ENCODE measurements around the gene TMEM87A.
"Not testable (repeated sequence)": the region's sequence is repeated elsewhere in the genome, so short reads cannot be mapped to it uniquely, and the experiment has no call there.

Gene TMEM87A, protein sequence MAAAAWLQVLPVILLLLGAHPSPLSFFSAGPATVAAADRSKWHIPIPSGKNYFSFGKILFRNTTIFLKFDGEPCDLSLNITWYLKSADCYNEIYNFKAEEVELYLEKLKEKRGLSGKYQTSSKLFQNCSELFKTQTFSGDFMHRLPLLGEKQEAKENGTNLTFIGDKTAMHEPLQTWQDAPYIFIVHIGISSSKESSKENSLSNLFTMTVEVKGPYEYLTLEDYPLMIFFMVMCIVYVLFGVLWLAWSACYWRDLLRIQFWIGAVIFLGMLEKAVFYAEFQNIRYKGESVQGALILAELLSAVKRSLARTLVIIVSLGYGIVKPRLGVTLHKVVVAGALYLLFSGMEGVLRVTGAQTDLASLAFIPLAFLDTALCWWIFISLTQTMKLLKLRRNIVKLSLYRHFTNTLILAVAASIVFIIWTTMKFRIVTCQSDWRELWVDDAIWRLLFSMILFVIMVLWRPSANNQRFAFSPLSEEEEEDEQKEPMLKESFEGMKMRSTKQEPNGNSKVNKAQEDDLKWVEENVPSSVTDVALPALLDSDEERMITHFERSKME

DNA sequence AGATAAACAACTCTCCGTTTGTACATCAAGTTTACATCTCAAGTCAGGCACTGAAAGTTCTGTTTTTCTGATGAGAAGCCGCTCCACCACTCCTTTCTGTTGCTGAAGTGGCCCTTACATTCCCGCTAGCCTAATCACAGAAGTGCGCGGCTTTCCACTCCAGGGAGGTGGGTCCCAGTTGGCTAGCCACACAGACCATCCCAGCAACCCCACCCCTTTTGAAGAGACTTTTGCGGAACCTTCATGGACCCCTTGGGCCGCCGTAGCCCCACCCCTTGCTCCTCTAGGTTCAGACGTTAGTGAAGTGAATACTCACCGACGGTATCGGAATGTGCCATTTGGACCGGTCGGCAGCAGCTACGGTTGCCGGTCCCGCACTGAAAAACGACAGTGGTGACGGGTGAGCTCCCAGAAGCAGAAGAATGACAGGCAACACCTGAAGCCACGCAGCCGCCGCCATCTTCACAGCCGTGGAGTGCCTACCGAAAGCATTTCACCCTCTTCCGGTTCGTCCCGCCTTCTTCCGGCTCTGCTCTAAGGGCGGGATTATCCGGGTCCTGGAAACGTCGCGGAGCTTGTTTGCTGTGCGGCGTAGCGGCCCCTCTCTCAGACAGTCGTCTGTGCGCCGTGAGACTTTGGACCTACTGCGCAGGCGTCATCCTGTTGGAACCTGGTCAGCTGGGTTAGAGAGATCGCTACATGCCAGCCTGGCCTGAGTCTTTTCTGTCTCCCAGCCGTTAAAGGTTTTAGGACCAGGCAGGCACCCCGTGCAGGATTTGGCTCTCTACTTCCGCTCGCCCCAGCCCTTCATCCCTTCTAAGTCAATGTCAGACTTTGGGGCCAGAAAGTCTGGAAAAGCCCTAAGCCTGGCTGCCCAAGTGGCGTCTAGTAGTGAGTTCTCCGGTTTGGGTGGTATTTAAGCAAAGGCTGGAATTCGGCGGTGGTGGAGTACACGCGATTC lies at the start of gene TMEM87A, which contains the start of gene GANC:
TMEM87A (minus strand) TSS at position 495 of the 961 bp plus-strand sequence; CDS start at position 460, 35 bp downstream.
GANC (plus strand) TSS at position 263 of the 961 bp plus-strand sequence. CDS start 1,281 bp downstream, outside the sequence.
- DNase-seq (ENCODE audit: low read depth): peak; percentile 97
- TF ChIP-seq, protein P1, sequence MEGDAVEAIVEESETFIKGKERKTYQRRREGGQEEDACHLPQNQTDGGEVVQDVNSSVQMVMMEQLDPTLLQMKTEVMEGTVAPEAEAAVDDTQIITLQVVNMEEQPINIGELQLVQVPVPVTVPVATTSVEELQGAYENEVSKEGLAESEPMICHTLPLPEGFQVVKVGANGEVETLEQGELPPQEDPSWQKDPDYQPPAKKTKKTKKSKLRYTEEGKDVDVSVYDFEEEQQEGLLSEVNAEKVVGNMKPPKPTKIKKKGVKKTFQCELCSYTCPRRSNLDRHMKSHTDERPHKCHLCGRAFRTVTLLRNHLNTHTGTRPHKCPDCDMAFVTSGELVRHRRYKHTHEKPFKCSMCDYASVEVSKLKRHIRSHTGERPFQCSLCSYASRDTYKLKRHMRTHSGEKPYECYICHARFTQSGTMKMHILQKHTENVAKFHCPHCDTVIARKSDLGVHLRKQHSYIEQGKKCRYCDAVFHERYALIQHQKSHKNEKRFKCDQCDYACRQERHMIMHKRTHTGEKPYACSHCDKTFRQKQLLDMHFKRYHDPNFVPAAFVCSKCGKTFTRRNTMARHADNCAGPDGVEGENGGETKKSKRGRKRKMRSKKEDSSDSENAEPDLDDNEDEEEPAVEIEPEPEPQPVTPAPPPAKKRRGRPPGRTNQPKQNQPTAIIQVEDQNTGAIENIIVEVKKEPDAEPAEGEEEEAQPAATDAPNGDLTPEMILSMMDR (IDR thresholded peaks at IDR 0.05; ENCODE audit: control insufficient read depth, extremely low read depth, insufficient read depth): no peak
- H3K4me3 ChIP-seq (ENCODE audit: low read depth, low read length): peak within 1 kb of the TSS; percentile 81

DNA sequence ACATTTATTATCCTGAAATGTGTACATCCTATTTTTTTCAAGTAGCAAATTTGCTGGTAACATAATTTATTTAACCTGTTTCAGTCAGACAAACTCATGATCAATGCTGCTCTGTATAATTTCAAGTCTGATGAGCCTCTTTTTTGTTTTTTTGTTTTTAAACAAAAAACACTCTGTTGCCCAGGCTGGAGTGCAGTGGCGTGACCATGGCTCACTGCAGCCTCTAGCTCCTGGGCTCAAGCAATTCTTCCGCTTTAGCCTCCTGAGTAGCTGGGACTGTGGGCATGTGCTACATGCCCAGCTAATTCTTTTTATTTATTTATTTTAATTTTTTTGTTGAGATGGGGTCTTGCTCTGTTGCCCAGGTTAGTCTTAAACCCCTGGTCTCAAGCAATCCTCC lies 46.0 kb upstream of the TMEM87A start:
- TF ChIP-seq, protein P1 (IDR thresholded peaks at IDR 0.05; ENCODE audit: control insufficient read depth, extremely low read depth, insufficient read depth): no peak
- H3K4me3 ChIP-seq (ENCODE audit: low read depth, low read length): no peak overlapping the region
- no peak for DNase-seq (ENCODE audit: low read depth)

DNA sequence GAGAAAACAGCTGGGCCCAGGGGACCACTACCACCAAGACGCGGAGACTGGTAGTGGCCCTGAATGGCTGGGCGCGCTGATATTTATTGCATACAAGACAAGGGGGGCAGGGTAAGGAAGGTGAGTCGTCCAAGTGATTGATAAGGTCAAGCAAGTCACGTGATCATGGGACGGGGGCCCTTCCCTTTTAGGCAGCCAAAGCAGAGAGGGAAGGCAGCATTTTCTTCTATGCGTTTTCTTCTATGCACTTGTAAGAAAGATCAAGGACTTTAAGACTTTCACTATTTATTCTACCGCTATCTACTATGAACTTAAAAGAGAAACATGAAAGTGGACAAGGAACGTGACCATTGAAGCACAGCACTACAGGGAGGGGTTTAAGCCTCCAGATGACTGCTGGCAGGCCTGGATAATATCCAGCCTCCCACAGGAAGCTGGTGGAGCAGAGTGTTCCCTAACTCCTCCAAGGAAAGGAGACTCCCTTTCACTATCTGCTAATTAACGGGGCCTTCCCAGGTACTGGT lies 43.1 kb upstream of the TMEM87A start:
- H3K4me3 ChIP-seq (ENCODE audit: low read depth, low read length); DNase-seq (ENCODE audit: low read depth): not testable (repeated sequence)

DNA sequence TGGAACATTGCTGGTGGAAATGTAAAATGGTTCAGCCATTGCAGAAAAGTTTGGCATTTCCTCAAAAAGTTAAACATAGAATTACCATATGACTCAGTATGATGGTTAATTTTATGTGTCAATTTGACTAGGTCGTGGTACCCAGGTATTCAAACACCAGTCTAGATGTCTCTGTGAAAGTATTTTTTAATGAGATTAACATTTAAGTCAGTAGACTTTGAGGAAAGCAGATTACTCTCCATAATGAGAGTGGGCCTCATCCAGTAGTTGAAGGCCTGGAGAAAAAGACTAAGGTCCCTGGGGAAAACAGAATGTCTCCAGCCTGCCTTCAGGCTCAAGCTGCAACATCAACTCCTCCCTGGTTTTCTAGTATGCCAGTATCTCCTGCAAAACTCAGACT lies 42.3 kb upstream of the TMEM87A start:
- H3K4me3 ChIP-seq (ENCODE audit: low read depth, low read length): no peak overlapping the region
- no peak for DNase-seq (ENCODE audit: low read depth)
- TF ChIP-seq, protein P1 (IDR thresholded peaks at IDR 0.05; ENCODE audit: control insufficient read depth, extremely low read depth, insufficient read depth): no peak

DNA sequence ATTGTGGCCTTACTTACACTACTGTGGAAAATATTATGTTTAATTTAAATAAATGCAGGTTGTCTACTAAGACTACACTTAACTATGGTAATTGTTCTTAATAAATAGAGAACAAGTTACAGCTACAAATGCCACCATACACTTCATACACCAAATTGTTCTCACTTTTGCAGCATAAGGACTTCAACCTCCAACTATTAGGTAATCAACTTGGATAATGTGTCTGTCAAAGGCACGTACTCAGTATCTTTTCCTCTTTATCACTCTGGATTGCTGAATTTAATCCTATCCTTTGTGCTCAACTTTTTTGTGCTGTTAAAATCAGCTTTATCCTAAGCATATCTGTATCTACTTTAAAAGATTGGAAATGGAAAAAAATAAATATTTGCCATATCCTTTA lies 41.6 kb upstream of the TMEM87A start:
- TF ChIP-seq, protein P1 (IDR thresholded peaks at IDR 0.05; ENCODE audit: control insufficient read depth, extremely low read depth, insufficient read depth): no peak
- DNase-seq (ENCODE audit: low read depth): no peak
- no peak overlapping the region for H3K4me3 ChIP-seq (ENCODE audit: low read depth, low read length)

DNA sequence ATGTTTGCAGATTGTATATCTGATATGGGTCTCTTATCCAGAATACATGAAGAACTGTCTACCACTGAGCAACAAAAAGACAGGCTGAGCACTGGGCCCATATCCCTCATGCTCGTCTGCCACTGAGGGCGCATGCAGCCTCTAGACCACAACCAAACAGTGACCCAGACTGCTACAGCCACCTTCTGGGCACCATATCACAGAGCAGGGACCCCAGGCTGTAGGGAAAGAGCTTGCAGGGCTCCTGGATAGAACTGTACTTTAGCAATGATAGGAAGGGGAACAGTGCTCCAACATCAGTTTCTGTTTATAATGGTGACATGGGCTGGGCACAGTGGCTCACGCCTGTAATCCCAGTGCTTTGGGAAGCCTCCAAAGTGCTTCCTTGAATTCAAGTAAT lies 40.2 kb upstream of the TMEM87A start:
- H3K4me3 ChIP-seq (ENCODE audit: low read depth, low read length): no peak overlapping the region
- TF ChIP-seq, protein P1 (IDR thresholded peaks at IDR 0.05; ENCODE audit: control insufficient read depth, extremely low read depth, insufficient read depth): no peak
- DNase-seq (ENCODE audit: low read depth): no peak
